ENCODE data around the gene B9D1.

B9D1 gene

GRCh38 chr17:19346351-19347255 lies 15.9 kb downstream of the B9D1 start:
- H3K36me3 ChIP-seq (ENCODE audit: control insufficient read depth, low read length), result no peaks in the 10 kb centered on the region
- no peaks in the 10 kb centered on the region for H3F3A ChIP-seq (ENCODE audit: control insufficient read depth, insufficient read depth)
- H3K9me2 ChIP-seq (replicated peaks; ENCODE audit: control insufficient read depth, low read length), result no peaks in the 10 kb centered on the region
- no peaks in the 10 kb centered on the region for H4K20me1 ChIP-seq (ENCODE audit: control insufficient read depth, insufficient read depth, low read depth, low read length)
- peaks cover 8% of the 10 kb centered on the region for H3K4me1 ChIP-seq (ENCODE audit: control insufficient read depth, low read length)
- peaks cover 2% of the 10 kb centered on the region; the same call in 1 of the 2 replicates for H3K27me3 ChIP-seq (ENCODE audit: control insufficient read depth, low read length)
- no peaks in the 10 kb centered on the region for H3K9me3 ChIP-seq (ENCODE audit: control insufficient read depth, insufficient read depth, low read length)
- no peaks in the 10 kb centered on the region for H3K79me2 ChIP-seq (ENCODE audit: control insufficient read depth, low read length)
- no peak overlapping the region for H3K27ac ChIP-seq (ENCODE audit: low read depth, low read length)
- TF ChIP-seq CTCF (IDR thresholded peaks at IDR 0.05; ENCODE audit: low read depth, low read length, poor library complexity, severe bottlenecking) (no peak), EZH2phosphoT487 (IDR thresholded peaks at IDR 0.05; ENCODE audit: borderline replicate concordance, low read length) (no peak)
- H3K4me2 ChIP-seq (ENCODE audit: low read length), result no peak overlapping the region
- H3K4me3 ChIP-seq (ENCODE audit: low read length), result no peak overlapping the region

- Histone ChIP-seq H3K9me2 (replicated peaks; ENCODE audit: control insufficient read depth, low read length) (no peaks in the 10 kb centered on the region), H4K20me1 (ENCODE audit: control insufficient read depth, insufficient read depth, low read depth, low read length) (no peaks in the 10 kb centered on the region), H3K27ac (ENCODE audit: low read depth, low read length) (no peak overlapping the region), H3K4me1 (ENCODE audit: control insufficient read depth, low read length) (peaks cover 8% of the 10 kb centered on the region), H3K4me2 (ENCODE audit: low read length) (no peak overlapping the region), H3K27me3 (ENCODE audit: control insufficient read depth, low read length) (peaks cover 2% of the 10 kb centered on the region; the same call in 1 of the 2 replicates), H3K4me3 (ENCODE audit: low read length) (no peak overlapping the region), H3F3A (ENCODE audit: control insufficient read depth, insufficient read depth) (no peaks in the 10 kb centered on the region), H3K9me3 (ENCODE audit: control insufficient read depth, insufficient read depth, low read length) (no peaks in the 10 kb centered on the region), H3K79me2 (ENCODE audit: control insufficient read depth, low read length) (no peaks in the 10 kb centered on the region), H3K36me3 (ENCODE audit: control insufficient read depth, low read length) (no peaks in the 10 kb centered on the region)
- TF ChIP-seq CTCF (IDR thresholded peaks at IDR 0.05; ENCODE audit: low read depth, low read length, poor library complexity, severe bottlenecking), result no peak
- TF ChIP-seq EZH2phosphoT487 (IDR thresholded peaks at IDR 0.05; ENCODE audit: borderline replicate concordance, low read length), result no peak
Measured at GRCh38 chr17:19345486-19346350, 16.8 kb downstream of the B9D1 start.

- no peak overlapping the region for H3K27ac ChIP-seq (ENCODE audit: low read depth, low read length)
- H3K4me1 ChIP-seq (ENCODE audit: control insufficient read depth, low read length), result peaks cover 8% of the 10 kb centered on the region
- no peaks in the 10 kb centered on the region for H3K9me3 ChIP-seq (ENCODE audit: control insufficient read depth, insufficient read depth, low read length)
- no peaks in the 10 kb centered on the region for H3K9me2 ChIP-seq (replicated peaks; ENCODE audit: control insufficient read depth, low read length)
- H3K27me3 ChIP-seq (ENCODE audit: control insufficient read depth, low read length), result peaks cover 2% of the 10 kb centered on the region; the same call in 1 of the 2 replicates
- H3K79me2 ChIP-seq (ENCODE audit: control insufficient read depth, low read length), result no peaks in the 10 kb centered on the region
- H3K4me2 ChIP-seq (ENCODE audit: low read length), result no peak overlapping the region
- H3F3A ChIP-seq (ENCODE audit: control insufficient read depth, insufficient read depth), result no peaks in the 10 kb centered on the region
- TF ChIP-seq EZH2phosphoT487 (IDR thresholded peaks at IDR 0.05; ENCODE audit: borderline replicate concordance, low read length) (no peak), CTCF (IDR thresholded peaks at IDR 0.05; ENCODE audit: low read depth, low read length, poor library complexity, severe bottlenecking) (no peak)
- H3K36me3 ChIP-seq (ENCODE audit: control insufficient read depth, low read length), result no peaks in the 10 kb centered on the region
- H4K20me1 ChIP-seq (ENCODE audit: control insufficient read depth, insufficient read depth, low read depth, low read length), result no peaks in the 10 kb centered on the region
- no peak overlapping the region for H3K4me3 ChIP-seq (ENCODE audit: low read length)
Measured at GRCh38 chr17:19345067-19345460, 17.5 kb downstream of the B9D1 start.
